GM19351 (cell line): Measurements from ENCODE around the gene GHRH.

Experiments
- ATAC-seq: cut with Tn5 transposase; IDR thresholded peaks from one replicate; pipeline ENCODE4 v1.9.1; 2021; ENCODE audit warnings: mild to moderate bottlenecking, moderate library complexity; ENCODE audit not compliant: unreplicated experiment

GHRH gene

GRCh38 chr20:37261714-37262113 is at the start of gene GHRH:
Gene GHRH (minus strand): TSS chr20:37261814. CDS start chr20:37256889, 4,925 bp downstream.
- ATAC-seq = no peak

GRCh38 chr20:37310951-37311350 is 49.3 kb upstream of the GHRH start:
- no peak for ATAC-seq

- ATAC-seq = no peak
These were observed 48.4 kb upstream of the GHRH start for GRCh38 chr20:37309936-37310590.

- no peak for ATAC-seq
These were observed 47.7 kb upstream of the GHRH start for GRCh38 chr20:37309290-37309689.

- ATAC-seq = peak; percentile 96
These were observed 46.8 kb upstream of the GHRH start for GRCh38 chr20:37308086-37309050.

GRCh38 chr20:37305839-37306238 is 44.2 kb upstream of the GHRH start:
- no peak for ATAC-seq

- no peak for ATAC-seq
These were observed 43.5 kb upstream of the GHRH start for GRCh38 chr20:37305079-37305478.

GRCh38 chr20:37303637-37304036 is 42.0 kb upstream of the GHRH start:
- no peak for ATAC-seq

- ATAC-seq = no peak
These were observed 41.4 kb upstream of the GHRH start for GRCh38 chr20:37302981-37303380.

GRCh38 chr20:37301558-37301957 is 39.9 kb upstream of the GHRH start:
- no peak for ATAC-seq

GRCh38 chr20:37301120-37301519 is 39.5 kb upstream of the GHRH start:
- ATAC-seq = no peak

- no peak for ATAC-seq
These were observed 38.3 kb upstream of the GHRH start for GRCh38 chr20:37299718-37300528.

- ATAC-seq = no peak
These were observed 36.8 kb upstream of the GHRH start for GRCh38 chr20:37298190-37298939.

GRCh38 chr20:37297066-37297736 is 35.6 kb upstream of the GHRH start:
- ATAC-seq = no peak

- ATAC-seq = no peak
These were observed 34.8 kb upstream of the GHRH start for GRCh38 chr20:37296371-37296770.

GRCh38 chr20:37295595-37295994 is 34.0 kb upstream of the GHRH start:
- no peak for ATAC-seq

- no peak for ATAC-seq
These were observed 33.4 kb upstream of the GHRH start for GRCh38 chr20:37295001-37295400.

GRCh38 chr20:37294262-37294981 is 32.8 kb upstream of the GHRH start:
- ATAC-seq = no peak

GRCh38 chr20:37293301-37293943 is 31.8 kb upstream of the GHRH start:
- no peak for ATAC-seq
